ENCODE measurements around the gene ESF1.

DNA sequence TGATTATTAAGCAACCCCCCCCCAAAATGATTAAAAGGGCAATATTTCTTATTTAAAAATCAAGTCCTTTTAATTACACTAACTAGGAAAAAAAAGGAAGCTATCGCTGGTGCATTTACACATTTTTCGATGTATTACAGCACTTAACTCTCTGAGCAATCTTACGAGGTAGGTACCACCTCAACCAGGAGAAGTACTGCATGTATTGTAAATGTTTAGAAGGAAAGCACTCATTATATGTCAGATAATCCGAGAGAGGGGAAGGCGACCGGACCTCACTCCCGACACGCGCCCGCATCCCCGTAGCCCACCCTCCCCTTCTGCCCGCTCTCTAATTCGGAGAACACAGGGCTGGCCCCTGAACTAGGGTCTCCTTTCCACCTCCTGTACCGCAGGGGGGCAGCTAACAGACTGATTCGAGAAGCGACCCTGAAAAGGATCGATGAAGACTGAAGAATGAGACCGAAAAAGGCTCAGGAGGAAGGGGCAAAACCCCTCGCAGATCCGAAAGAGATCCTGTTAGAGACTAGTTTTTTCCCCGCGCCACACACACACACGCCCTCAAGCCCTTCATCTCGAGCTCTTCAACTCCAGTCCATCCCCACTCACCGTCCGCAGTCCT is 337 bp downstream of the ESF1 start:
- TF ChIP-seq, protein P1, sequence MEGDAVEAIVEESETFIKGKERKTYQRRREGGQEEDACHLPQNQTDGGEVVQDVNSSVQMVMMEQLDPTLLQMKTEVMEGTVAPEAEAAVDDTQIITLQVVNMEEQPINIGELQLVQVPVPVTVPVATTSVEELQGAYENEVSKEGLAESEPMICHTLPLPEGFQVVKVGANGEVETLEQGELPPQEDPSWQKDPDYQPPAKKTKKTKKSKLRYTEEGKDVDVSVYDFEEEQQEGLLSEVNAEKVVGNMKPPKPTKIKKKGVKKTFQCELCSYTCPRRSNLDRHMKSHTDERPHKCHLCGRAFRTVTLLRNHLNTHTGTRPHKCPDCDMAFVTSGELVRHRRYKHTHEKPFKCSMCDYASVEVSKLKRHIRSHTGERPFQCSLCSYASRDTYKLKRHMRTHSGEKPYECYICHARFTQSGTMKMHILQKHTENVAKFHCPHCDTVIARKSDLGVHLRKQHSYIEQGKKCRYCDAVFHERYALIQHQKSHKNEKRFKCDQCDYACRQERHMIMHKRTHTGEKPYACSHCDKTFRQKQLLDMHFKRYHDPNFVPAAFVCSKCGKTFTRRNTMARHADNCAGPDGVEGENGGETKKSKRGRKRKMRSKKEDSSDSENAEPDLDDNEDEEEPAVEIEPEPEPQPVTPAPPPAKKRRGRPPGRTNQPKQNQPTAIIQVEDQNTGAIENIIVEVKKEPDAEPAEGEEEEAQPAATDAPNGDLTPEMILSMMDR (IDR thresholded peaks at IDR 0.05): no peak
- no peak for TF ChIP-seq EZH2 (IDR thresholded peaks at IDR 0.05; ENCODE audit: borderline replicate concordance, insufficient read depth, low read depth, low read length, poor library complexity, severe bottlenecking)
